Activated naive CD4-positive, alpha-beta T cell treated with anti-CD3 and anti-CD28 coated beads, Interleukin-2, amount 10 ng/mL, durations not matched to agents 7 days and 5 days (primary cell): Measurements from ENCODE around the gene TMEM220.
"Not testable (repeated sequence)": the region's sequence is repeated elsewhere in the genome, so short reads cannot be mapped to it uniquely, and the experiment has no call there.

Experiments used
- CTCF ChIA-PET: fragments of 350-600 bp; sonication (Branson Sonifier 250); formaldehyde crosslinking; loops from one replicate; lab custom pipeline; 2021; ENCODE audit warnings: antibody characterized with exemption; lab: Charles Lee
- DNase-seq: peaks from one replicate; pipeline ENCODE4 v3.0.0-alpha.2; 2020
- H3K27ac Mint-ChIP-seq: one replicate; pipeline ENCODE4 v1.8.0; 2021; ENCODE audit warnings: mild to moderate bottlenecking, moderate library complexity, mixed read lengths
- H3K27me3 Mint-ChIP-seq: one replicate; pipeline ENCODE4 v1.8.0; 2021; ENCODE audit warnings: mild to moderate bottlenecking, mixed read lengths
- H3K36me3 Mint-ChIP-seq: one replicate; pipeline ENCODE4 v1.8.0; 2021; ENCODE audit warnings: mixed read lengths
- H3K4me1 Mint-ChIP-seq: one replicate; pipeline ENCODE4 v1.8.0; 2021; ENCODE audit warnings: mixed read lengths
- H3K4me3 Mint-ChIP-seq: one replicate; pipeline ENCODE4 v1.8.0; 2021; ENCODE audit warnings: mild to moderate bottlenecking, moderate library complexity, mixed read lengths
- H3K9me3 Mint-ChIP-seq: one replicate; pipeline ENCODE4 v1.8.0; 2021; ENCODE audit warnings: mixed read lengths

The TMEM220 gene

GRCh38 chr17:10745231-10745630 is 15.4 kb upstream of the TMEM220 start:
- no peak overlapping the region for H3K4me3 Mint-ChIP-seq
- CTCF ChIA-PET: no interaction called here

DNA sequence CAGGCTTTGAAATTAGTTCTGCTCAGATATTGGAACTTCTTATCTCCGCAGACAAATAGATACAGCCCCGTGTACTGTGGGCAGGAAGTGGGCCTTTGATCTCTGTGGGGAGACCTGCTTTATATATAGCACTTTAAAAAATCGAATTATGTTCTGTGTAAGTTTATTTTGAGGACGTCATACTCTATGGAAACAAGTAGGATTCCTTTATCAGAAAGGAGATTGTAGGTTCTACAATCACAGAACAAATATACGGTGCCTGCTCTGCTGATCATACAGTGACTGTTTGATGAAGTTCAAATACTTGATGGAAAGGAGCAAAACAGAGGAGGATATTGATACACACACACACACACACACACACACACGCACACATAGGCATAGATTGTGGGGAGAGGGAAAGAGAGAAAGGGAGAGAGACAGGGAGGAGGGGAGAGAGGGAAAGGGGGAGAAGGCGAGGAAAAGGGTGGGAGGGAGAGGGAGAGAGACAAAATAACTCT is 14.7 kb upstream of the TMEM220 start:
- Mint-ChIP-seq H3K36me3 (no peaks in the 10 kb centered on the region), H3K27me3 (peaks cover 27% of the 10 kb centered on the region), H3K4me1 (peaks cover 8% of the 10 kb centered on the region), H3K4me3 (no peak overlapping the region), H3K27ac (no peak overlapping the region), H3K9me3 (no peaks in the 10 kb centered on the region)
- DNase-seq: peak; percentile 55
- CTCF ChIA-PET: no interaction called here

More at GRCh38 chr17:10745231-10745630, 15.4 kb upstream of the TMEM220 start:
- Mint-ChIP-seq H3K36me3 (no peaks in the 10 kb centered on the region), H3K27me3 (peaks cover 27% of the 10 kb centered on the region), H3K27ac (no peak overlapping the region), H3K4me1 (peaks cover 8% of the 10 kb centered on the region), H3K9me3 (no peaks in the 10 kb centered on the region)
- no peak for DNase-seq

GRCh38 chr17:10743316-10744009 is 13.6 kb upstream of the TMEM220 start:
- no peak overlapping the region for H3K4me3 Mint-ChIP-seq
- no peaks in the 10 kb centered on the region for H3K9me3 Mint-ChIP-seq
- H3K4me1 Mint-ChIP-seq: peaks cover 8% of the 10 kb centered on the region
- H3K27me3 Mint-ChIP-seq: peaks cover 27% of the 10 kb centered on the region
- CTCF ChIA-PET: no interaction called here
- H3K27ac Mint-ChIP-seq: no peak overlapping the region
- no peaks in the 10 kb centered on the region for H3K36me3 Mint-ChIP-seq
- no peak for DNase-seq

- H3K4me3 Mint-ChIP-seq: no peak overlapping the region
- no peak overlapping the region for H3K27ac Mint-ChIP-seq
- H3K4me1 Mint-ChIP-seq: peaks cover 8% of the 10 kb centered on the region
- H3K9me3 Mint-ChIP-seq: no peaks in the 10 kb centered on the region
- H3K36me3 Mint-ChIP-seq: no peaks in the 10 kb centered on the region
- CTCF ChIA-PET: interaction anchor here (1.7 kb wide), 1 partner anchor 96 kb away, joined by 3 read pairs; no protein-coding TSS in a partner anchor
- no peak for DNase-seq
- peaks cover 23% of the 10 kb centered on the region for H3K27me3 Mint-ChIP-seq
These were observed 12.6 kb upstream of the TMEM220 start for GRCh38 chr17:10742431-10742830.

GRCh38 chr17:10741416-10742135 is 11.8 kb upstream of the TMEM220 start:
- H3K4me1 Mint-ChIP-seq: peaks cover 12% of the 10 kb centered on the region
- CTCF ChIA-PET: interaction anchor here (0.6 to 1.7 kb wide), 2 partner anchors 31 to 95 kb away, joined by 3 read pairs; no protein-coding TSS in a partner anchor
- H3K4me3 Mint-ChIP-seq: no peak overlapping the region
- peaks cover 20% of the 10 kb centered on the region for H3K27me3 Mint-ChIP-seq
- H3K9me3 Mint-ChIP-seq: no peaks in the 10 kb centered on the region
- no peak overlapping the region for H3K27ac Mint-ChIP-seq
- DNase-seq: no peak
- no peaks in the 10 kb centered on the region for H3K36me3 Mint-ChIP-seq

- peaks cover 20% of the 10 kb centered on the region for H3K27me3 Mint-ChIP-seq
- no peak overlapping the region for H3K27ac Mint-ChIP-seq
- CTCF ChIA-PET: interaction anchor here (0.6 kb wide), 1 partner anchor 109 kb away, joined by 3 read pairs; no protein-coding TSS in a partner anchor
- no peaks in the 10 kb centered on the region for H3K9me3 Mint-ChIP-seq
- H3K4me1 Mint-ChIP-seq: peaks cover 8% of the 10 kb centered on the region
- no peak overlapping the region for H3K4me3 Mint-ChIP-seq
- no peaks in the 10 kb centered on the region for H3K36me3 Mint-ChIP-seq
- no peak for DNase-seq
These were observed 9.6 kb upstream of the TMEM220 start for GRCh38 chr17:10739386-10739785.

DNA sequence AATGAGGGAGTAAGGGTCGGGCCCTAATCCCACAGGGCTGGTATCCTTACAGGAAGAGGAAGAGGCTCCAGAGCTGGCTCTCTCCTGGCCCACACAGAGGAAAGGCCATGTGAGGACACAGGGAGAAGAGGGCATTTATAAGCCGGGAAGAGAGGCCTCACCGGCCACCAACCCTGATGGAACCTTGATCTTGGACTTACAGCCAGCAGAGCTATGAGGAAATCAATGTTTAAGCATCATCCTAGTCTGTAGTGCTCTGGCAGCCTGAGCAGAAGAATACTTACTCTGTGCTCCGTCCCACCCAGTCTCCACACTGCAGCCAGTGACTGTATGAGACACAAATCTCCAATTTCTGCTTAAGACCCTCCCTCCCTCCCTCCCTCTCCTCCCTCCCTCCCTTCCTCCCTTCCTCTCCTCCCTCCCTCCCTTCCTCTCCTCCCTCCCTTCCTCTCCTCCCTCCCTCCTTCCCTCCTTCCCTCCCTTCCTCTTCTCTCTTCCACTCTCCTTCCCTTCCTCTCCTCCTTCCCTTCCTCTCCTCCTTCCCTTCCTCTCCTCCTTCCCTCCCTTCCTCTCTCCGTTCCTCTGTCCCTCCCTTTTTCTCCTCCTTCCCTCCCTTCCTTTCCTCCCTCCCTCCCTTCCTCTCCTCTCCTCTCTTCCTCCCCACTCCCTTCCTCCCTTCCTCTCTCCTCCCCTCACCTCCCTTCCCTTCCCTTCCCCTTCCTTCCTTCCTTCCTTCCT is 8.9 kb upstream of the TMEM220 start:
- H3K36me3 Mint-ChIP-seq: no peaks in the 10 kb centered on the region
- no peak for DNase-seq
- H3K9me3 Mint-ChIP-seq: no peaks in the 10 kb centered on the region
- no peak overlapping the region for H3K27ac Mint-ChIP-seq
- H3K4me3 Mint-ChIP-seq: no peak overlapping the region
- peaks cover 4% of the 10 kb centered on the region for H3K4me1 Mint-ChIP-seq
- H3K27me3 Mint-ChIP-seq: peaks cover 18% of the 10 kb centered on the region
- CTCF ChIA-PET: interaction anchor here (2.5 kb wide), 1 partner anchor 106 kb away, joined by 24 read pairs; no protein-coding TSS in a partner anchor

GRCh38 chr17:10737736-10738135 is 7.9 kb upstream of the TMEM220 start:
- Mint-ChIP-seq H3K27ac (no peak overlapping the region), H3K4me1 (peaks cover 4% of the 10 kb centered on the region), H3K4me3 (no peak overlapping the region), H3K36me3 (no peaks in the 10 kb centered on the region), H3K27me3 (peaks cover 21% of the 10 kb centered on the region), H3K9me3 (no peaks in the 10 kb centered on the region)
- CTCF ChIA-PET: interaction anchor here (0.9 to 2.7 kb wide), 13 partner anchors 10 to 407 kb away, joined by 3 to 24 read pairs (median 5); no protein-coding TSS in a partner anchor
- no peak for DNase-seq

DNA sequence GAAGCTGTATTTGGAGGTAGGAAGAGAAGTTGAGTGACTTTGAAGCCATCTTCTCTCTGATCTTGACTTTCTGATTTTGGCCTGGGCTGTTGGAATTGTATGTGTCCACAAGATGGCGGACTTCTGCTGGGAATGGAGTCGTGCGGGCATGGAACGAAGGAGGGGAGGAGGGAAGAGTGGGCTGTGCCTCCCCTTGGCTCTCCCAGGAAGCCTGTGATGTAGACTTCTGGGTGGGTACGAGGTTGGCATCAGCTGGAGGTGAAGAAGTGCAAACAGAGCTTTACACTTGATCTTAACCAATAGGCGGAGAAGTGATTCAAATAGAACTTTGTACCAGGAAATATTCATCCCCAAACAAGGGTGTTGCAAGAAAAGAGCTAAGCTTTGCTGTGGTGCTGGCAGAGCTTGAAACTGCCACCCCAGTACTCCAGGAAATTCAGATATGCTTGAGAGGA is 7.4 kb upstream of the TMEM220 start:
- Mint-ChIP-seq H3K36me3 (no peaks in the 10 kb centered on the region), H3K4me3 (no peak overlapping the region), H3K27ac (no peak overlapping the region), H3K4me1 (peaks cover 4% of the 10 kb centered on the region), H3K9me3 (no peaks in the 10 kb centered on the region), H3K27me3 (peaks cover 26% of the 10 kb centered on the region)
- CTCF ChIA-PET: interaction anchor here (0.9 to 2.7 kb wide), 16 partner anchors 10 to 407 kb away, joined by 3 to 24 read pairs (median 4); no protein-coding TSS in a partner anchor
- DNase-seq: peak; percentile 51

DNA sequence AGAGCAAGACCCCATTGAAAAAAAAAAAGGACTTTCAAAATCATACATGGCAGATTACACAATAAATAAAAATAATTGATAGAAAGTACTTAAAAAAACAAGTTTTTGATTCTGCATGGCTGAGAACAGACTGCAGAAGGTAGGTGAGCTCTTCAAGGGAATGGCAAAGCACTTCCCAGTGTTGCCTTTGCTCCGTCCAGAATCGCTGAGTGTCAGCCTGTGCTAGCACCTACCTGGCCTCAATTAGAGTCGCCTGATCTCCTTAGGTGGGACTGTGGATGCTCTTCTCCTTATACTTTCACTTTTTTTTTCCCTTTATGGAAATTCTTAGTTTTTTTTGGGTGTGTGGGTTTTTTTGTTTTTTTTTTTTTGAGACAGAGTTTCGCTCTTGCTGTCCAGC is 6.0 kb upstream of the TMEM220 start:
- CTCF ChIA-PET: interaction anchor here (1.5 to 2.7 kb wide), 2 partner anchors 12 to 139 kb away, joined by 4 to 15 read pairs; no protein-coding TSS in a partner anchor
- DNase-seq: no peak
- Mint-ChIP-seq H3K36me3 (no peaks in the 10 kb centered on the region), H3K4me3 (no peak overlapping the region), H3K9me3 (no peaks in the 10 kb centered on the region), H3K27me3 (peaks cover 20% of the 10 kb centered on the region), H3K27ac (no peak overlapping the region), H3K4me1 (peaks cover 6% of the 10 kb centered on the region)

GRCh38 chr17:10735251-10735650 is 5.4 kb upstream of the TMEM220 start:
- Mint-ChIP-seq H3K9me3 (no peaks in the 10 kb centered on the region), H3K4me1 (peaks cover 12% of the 10 kb centered on the region), H3K27ac (no peak overlapping the region), H3K36me3 (no peaks in the 10 kb centered on the region), H3K4me3 (no peak overlapping the region), H3K27me3 (peaks cover 23% of the 10 kb centered on the region)
- DNase-seq: no peak
- CTCF ChIA-PET: interaction anchor here (2.7 kb wide), 1 partner anchor 12 kb away, joined by 15 read pairs; no protein-coding TSS in a partner anchor

- no peak overlapping the region for H3K27ac Mint-ChIP-seq
- H3K36me3 Mint-ChIP-seq: no peaks in the 10 kb centered on the region
- H3K4me1 Mint-ChIP-seq: peaks cover 16% of the 10 kb centered on the region
- H3K4me3 Mint-ChIP-seq: no peak overlapping the region
- H3K27me3 Mint-ChIP-seq: peaks cover 34% of the 10 kb centered on the region
- DNase-seq: no peak
- CTCF ChIA-PET: interaction anchor here (1.3 kb wide), 1 partner anchor 114 kb away, joined by 3 read pairs; no protein-coding TSS in a partner anchor
- H3K9me3 Mint-ChIP-seq: no peaks in the 10 kb centered on the region
These were observed 3.8 kb upstream of the TMEM220 start for GRCh38 chr17:10733666-10734065.

- H3K27ac Mint-ChIP-seq, H3K9me3 Mint-ChIP-seq, H3K4me3 Mint-ChIP-seq, DNase-seq, CTCF ChIA-PET, H3K36me3 Mint-ChIP-seq: not testable (repeated sequence)
- Mint-ChIP-seq H3K27me3 (peaks cover 44% of the 10 kb centered on the region), H3K4me1 (peaks cover 13% of the 10 kb centered on the region)
These were observed 2.3 kb upstream of the TMEM220 start for GRCh38 chr17:10732121-10732520.
